ENCODE results near the gene CNTRL. TPM values are rescaled to one million over a fixed set of nuclear protein-coding genes. Genes with fewer than 3 reads are reported as not detected.

The CNTRL gene
- total and polyA plus RNA-seq, 2 of the 8 experiments (the other 6 are each of a cell fraction or from before 2014, with no cell fraction given): 5.1 to 13.9 TPM

GRCh38 chr9:121067640-121068039 is 7.1 kb upstream of the CNTRL start (continued):
- TF ChIP-seq RXRA (IDR thresholded peaks at IDR 0.05; ENCODE audit: insufficient read depth, low read depth, low read length) (no peak), EP300 (IDR thresholded peaks at IDR 0.05; ENCODE audit: borderline replicate concordance in 1 of 2, low read depth in 2 of 2, low read length in 2 of 2) (no peak), TBP (IDR thresholded peaks at IDR 0.05; ENCODE audit: low read depth, low read length) (no peak)
